Measurements from ENCODE around the gene KLHL6.

DNA sequence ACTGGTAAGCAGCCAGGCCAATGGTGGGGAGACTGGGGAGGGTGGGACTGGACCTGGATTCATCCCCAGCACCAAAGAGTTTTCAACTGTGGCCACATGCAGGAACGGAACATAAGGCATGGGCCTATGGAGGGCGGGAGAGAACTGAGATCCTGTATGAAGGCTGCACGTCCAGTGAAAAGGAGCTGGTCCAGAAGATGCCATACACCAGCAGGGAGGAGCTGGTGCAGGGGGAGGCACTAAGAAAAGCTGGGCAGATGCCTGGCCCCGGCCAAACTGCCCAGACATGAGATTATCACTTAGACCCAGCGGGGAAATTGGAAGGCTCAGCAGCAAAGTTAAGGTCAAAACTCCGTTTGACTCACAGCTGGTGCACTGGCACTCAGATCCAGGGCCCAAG is 69.0 kb downstream of the KLHL6 start:
- TF ChIP-seq CTCF (IDR thresholded peaks at IDR 0.05; ENCODE audit: insufficient read depth, low read length) (no peak), REST (IDR thresholded peaks at IDR 0.05; ENCODE audit: insufficient replicate concordance, low read depth) (no peak), POLR2AphosphoS5 (IDR thresholded peaks at IDR 0.05; ENCODE audit: low read depth) (no peak), SPI1 (IDR thresholded peaks at IDR 0.05; ENCODE audit: borderline replicate concordance, low read depth) (no peak)
